ENCODE measurements around the gene SLC39A11.

DNA sequence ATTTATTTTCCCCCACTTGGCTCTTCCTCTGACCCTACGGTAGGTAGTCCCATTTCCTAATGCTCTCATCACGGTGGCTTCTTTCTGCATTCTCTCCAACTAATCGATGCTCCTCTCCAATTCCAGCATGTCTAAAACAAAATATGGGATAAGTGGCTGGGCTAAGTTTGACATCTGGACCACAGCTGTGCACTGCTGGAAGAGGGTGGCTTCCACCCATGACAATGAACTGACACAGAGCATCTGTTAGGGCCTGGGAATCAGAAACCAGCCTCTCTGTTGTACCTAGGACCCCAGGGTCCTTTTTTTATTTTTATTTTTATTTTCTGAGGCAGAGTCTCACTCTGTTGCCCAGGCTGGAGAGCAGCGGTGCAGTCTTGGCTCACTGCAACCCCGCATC is 29.0 kb upstream of the SLC39A11 start:
- no peak for TF ChIP-seq ZBTB43 (CRISPR knock-in tag; IDR thresholded peaks at IDR 0.05)
- no peak for TF ChIP-seq NR3C1 (CRISPR knock-in tag; conservative IDR thresholded peaks at IDR 0.05; ENCODE audit: low read depth)
- TF ChIP-seq, protein P1, sequence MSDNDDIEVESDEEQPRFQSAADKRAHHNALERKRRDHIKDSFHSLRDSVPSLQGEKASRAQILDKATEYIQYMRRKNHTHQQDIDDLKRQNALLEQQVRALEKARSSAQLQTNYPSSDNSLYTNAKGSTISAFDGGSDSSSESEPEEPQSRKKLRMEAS (CRISPR knock-in tag; IDR thresholded peaks at IDR 0.05): no peak
- TF ChIP-seq, protein P2, sequence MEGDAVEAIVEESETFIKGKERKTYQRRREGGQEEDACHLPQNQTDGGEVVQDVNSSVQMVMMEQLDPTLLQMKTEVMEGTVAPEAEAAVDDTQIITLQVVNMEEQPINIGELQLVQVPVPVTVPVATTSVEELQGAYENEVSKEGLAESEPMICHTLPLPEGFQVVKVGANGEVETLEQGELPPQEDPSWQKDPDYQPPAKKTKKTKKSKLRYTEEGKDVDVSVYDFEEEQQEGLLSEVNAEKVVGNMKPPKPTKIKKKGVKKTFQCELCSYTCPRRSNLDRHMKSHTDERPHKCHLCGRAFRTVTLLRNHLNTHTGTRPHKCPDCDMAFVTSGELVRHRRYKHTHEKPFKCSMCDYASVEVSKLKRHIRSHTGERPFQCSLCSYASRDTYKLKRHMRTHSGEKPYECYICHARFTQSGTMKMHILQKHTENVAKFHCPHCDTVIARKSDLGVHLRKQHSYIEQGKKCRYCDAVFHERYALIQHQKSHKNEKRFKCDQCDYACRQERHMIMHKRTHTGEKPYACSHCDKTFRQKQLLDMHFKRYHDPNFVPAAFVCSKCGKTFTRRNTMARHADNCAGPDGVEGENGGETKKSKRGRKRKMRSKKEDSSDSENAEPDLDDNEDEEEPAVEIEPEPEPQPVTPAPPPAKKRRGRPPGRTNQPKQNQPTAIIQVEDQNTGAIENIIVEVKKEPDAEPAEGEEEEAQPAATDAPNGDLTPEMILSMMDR (IDR thresholded peaks at IDR 0.05): no peak
- TF ChIP-seq, protein P3, sequence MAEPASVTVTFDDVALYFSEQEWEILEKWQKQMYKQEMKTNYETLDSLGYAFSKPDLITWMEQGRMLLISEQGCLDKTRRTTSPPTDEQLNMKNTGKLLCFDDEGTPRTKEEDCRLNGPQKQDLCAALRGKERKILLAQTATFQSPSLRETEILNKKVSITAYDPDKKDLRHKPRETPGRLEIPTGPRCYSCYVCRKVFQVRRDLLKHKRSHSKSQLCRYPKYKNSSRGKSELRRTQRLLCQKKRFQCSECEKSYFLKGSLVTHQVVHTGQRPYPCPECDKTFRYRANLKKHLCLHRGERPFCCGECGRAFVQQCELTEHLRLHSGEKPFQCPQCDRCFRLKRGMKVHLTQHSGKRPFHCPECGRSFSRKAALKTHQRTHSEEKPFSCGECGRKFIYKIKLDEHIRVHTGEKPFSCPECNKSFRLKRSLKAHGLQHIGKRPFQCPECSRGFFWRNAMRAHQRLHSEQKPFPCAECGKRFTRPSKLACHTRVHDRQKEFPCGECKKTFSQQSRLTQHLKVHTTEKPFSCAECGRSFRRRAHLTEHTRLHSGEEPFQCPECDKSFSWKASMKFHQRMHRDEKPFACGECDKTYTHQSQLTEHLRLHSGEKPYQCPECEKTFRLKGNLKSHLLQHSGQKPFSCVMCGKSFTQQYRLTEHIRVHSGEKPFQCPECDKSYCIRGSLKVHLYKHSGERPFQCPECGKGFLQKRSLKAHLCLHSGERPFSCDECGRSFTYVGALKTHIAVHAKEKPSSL (CRISPR knock-in tag; conservative IDR thresholded peaks at IDR 0.05): no peak
- TF ChIP-seq, protein P4, sequence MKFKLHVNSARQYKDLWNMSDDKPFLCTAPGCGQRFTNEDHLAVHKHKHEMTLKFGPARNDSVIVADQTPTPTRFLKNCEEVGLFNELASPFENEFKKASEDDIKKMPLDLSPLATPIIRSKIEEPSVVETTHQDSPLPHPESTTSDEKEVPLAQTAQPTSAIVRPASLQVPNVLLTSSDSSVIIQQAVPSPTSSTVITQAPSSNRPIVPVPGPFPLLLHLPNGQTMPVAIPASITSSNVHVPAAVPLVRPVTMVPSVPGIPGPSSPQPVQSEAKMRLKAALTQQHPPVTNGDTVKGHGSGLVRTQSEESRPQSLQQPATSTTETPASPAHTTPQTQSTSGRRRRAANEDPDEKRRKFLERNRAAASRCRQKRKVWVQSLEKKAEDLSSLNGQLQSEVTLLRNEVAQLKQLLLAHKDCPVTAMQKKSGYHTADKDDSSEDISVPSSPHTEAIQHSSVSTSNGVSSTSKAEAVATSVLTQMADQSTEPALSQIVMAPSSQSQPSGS (CRISPR knock-in tag; IDR thresholded peaks at IDR 0.05; ENCODE audit: borderline replicate concordance, low read depth): no peak
- no peak for TF ChIP-seq HMGA2 (CRISPR knock-in tag; IDR thresholded peaks at IDR 0.05)
